ENCODE data around the gene SH2D1B. TPM values are rescaled to one million over a fixed set of nuclear protein-coding genes. Genes with fewer than 3 reads are reported as not detected.

SH2D1B gene
- total RNA-seq, 4 donors from 2014 or later: 0.76 to 1.9 (median 1.3) TPM; not detected in 1

GRCh38 chr1:162370721-162371120 lies 41.2 kb downstream of the SH2D1B start:
- Histone ChIP-seq H3K27ac (no peak overlapping the region), H3K4me1 (peaks cover 0 to 24% (median 5%) of the 10 kb centered on the region in 4 donors), H3K27me3 (no peaks in the 10 kb centered on the region), H3K4me3 (no peak overlapping the region), H3K9me3 (no peaks in the 10 kb centered on the region), H3K36me3 (no peaks in the 10 kb centered on the region)
- TF ChIP-seq CTCF (IDR thresholded peaks at IDR 0.05) (no peak), POLR2A (IDR thresholded peaks at IDR 0.05) (no peak)
- no peak for DNase-seq

DNA sequence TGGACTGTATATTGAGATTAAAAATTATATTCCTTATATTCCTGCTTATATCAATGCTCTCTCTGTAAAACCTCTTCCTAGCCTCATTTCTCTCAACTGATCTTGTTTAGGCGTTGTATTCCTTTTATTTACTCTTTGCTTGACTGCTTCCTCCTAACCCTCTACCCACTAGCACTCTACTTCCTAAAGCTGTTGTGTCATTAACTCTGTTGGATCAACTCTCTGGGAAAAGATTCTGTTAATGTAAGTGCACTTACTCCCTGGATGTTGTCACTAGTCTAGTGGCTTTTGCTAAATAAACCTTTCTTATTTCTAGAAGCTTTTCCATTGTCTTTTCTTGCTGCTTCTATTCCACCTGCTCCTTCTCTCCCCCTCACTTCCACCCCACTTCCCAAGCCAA lies 41.8 kb downstream of the SH2D1B start:
- TF ChIP-seq CTCF (IDR thresholded peaks at IDR 0.05) (no peak), POLR2A (IDR thresholded peaks at IDR 0.05) (no peak)
- Histone ChIP-seq H3K36me3 (no peaks in the 10 kb centered on the region), H3K27me3 (no peaks in the 10 kb centered on the region), H3K9me3 (no peaks in the 10 kb centered on the region), H3K4me3 (no peak overlapping the region), H3K27ac (no peak overlapping the region), H3K4me1 (peaks cover 0 to 24% (median 5%) of the 10 kb centered on the region in 4 donors)
- no peak for DNase-seq

- DNase-seq: no peak
- Histone ChIP-seq H3K9me3 (no peaks in the 10 kb centered on the region), H3K27ac (no peak overlapping the region), H3K4me1 (peaks cover 0 to 24% (median 5%) of the 10 kb centered on the region in 4 donors), H3K36me3 (no peaks in the 10 kb centered on the region), H3K4me3 (no peak overlapping the region), H3K27me3 (no peaks in the 10 kb centered on the region)
- TF ChIP-seq POLR2A (IDR thresholded peaks at IDR 0.05) (no peak), CTCF (IDR thresholded peaks at IDR 0.05) (no peak)
These were observed 42.4 kb downstream of the SH2D1B start for GRCh38 chr1:162369571-162369970.

DNA sequence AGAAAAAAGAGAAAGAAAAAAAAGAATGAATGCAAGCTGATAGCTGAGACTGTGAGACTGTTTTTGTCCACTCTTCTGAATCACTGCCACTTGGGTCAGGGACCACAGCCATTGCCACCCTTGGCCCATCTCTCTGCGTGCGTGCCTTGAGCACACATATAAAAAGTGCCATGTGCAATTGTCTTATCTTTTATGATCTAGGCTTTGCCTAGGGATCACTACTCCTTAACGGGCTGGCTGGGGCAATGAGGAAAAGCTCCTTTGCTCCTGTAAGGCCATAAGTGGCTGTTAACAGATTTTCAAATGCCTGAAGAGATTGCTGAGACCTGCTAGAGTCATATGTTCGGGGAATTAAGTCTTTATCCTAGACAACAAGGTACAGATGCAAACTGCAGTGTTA lies 43.5 kb downstream of the SH2D1B start:
- TF ChIP-seq POLR2A (IDR thresholded peaks at IDR 0.05) (peak in 1 of 2 donors; percentile 22), CTCF (IDR thresholded peaks at IDR 0.05) (no peak)
- Histone ChIP-seq H3K4me3 (no peak overlapping the region), H3K27ac (peak overlapping the region in 2 of 4 donors; percentile 30 to 31), H3K9me3 (no peaks in the 10 kb centered on the region), H3K36me3 (no peaks in the 10 kb centered on the region), H3K4me1 (peaks cover 0 to 24% (median 5%) of the 10 kb centered on the region in 4 donors), H3K27me3 (no peaks in the 10 kb centered on the region)
- peak in 1 of 3 donors; percentile 62 for DNase-seq

DNA sequence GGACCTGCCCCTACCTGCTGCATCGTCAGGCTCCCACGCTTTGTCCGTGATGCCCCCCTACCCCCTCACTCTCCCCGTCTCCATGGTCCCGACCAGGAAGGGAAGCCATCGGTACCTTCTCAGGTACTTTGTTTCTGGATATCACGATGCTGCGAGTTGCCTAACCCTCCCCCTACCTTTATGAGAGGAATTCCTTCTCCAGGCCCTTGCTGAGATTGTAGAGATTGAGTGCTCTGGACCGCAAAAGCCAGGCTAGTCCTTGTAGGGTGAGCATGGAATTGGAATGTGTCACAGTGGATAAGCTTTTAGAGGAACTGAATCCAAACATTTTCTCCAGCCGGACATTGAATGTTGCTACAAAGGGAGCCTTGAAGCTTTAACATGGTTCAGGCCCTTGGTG lies 44.2 kb downstream of the SH2D1B start:
- H3K36me3 ChIP-seq: no peaks in the 10 kb centered on the region
- no peaks in the 10 kb centered on the region for H3K9me3 ChIP-seq
- H3K4me1 ChIP-seq: peaks cover 0 to 20% (median 4%) of the 10 kb centered on the region in 4 donors
- TF ChIP-seq POLR2A (IDR thresholded peaks at IDR 0.05): no peak
- TF ChIP-seq CTCF (IDR thresholded peaks at IDR 0.05): no peak
- no peak overlapping the region for H3K4me3 ChIP-seq
- H3K27ac ChIP-seq: peak overlapping the region in 2 of 4 donors; percentile 25 to 31
- DNase-seq: no peak
- H3K27me3 ChIP-seq: no peaks in the 10 kb centered on the region

- DNase-seq: no peak
- Histone ChIP-seq H3K4me3 (peak overlapping the region in 1 of 4 donors; percentile 24), H3K9me3 (no peaks in the 10 kb centered on the region), H3K27me3 (no peaks in the 10 kb centered on the region), H3K36me3 (no peaks in the 10 kb centered on the region), H3K27ac (no peak overlapping the region), H3K4me1 (peaks cover 0 to 13% (median 1%) of the 10 kb centered on the region in 4 donors)
- TF ChIP-seq CTCF (IDR thresholded peaks at IDR 0.05): no peak
- no peak for TF ChIP-seq POLR2A (IDR thresholded peaks at IDR 0.05)
These were observed 44.9 kb downstream of the SH2D1B start for GRCh38 chr1:162367073-162367472.

Data from Peyer's patch (tissue), 4 donors.